HFFc6 (cell line): Measurements from ENCODE around the gene OR5H2. TPM values are rescaled to one million over a fixed set of nuclear protein-coding genes. Genes with fewer than 3 reads are reported as not detected.

Source experiments
- DNase-seq: peaks from one replicate; pipeline ENCODE4 v3.0.0-alpha.2; 2018
- H3K27ac Mint-ChIP-seq: 2 replicates; pipeline ENCODE4 v1.8.0; 2020; ENCODE audit warnings: mild to moderate bottlenecking, mixed read lengths
- H3K27me3 Mint-ChIP-seq: 2 replicates; pipeline ENCODE4 v1.8.0; 2021; ENCODE audit warnings: mild to moderate bottlenecking, moderate library complexity, mixed read lengths; ENCODE audit not compliant: insufficient read depth
- H3K36me3 Mint-ChIP-seq: 2 replicates; pipeline ENCODE4 v1.8.0; 2021; ENCODE audit warnings: low read depth, mixed read lengths
- H3K4me1 Mint-ChIP-seq: 2 replicates; pipeline ENCODE4 v1.8.0; 2020; ENCODE audit warnings: low read depth, mixed read lengths
- H3K4me3 Mint-ChIP-seq: 2 replicates; pipeline ENCODE4 v1.8.0; 2020; ENCODE audit warnings: mild to moderate bottlenecking, moderate library complexity, mixed read lengths
- H3K9me3 Mint-ChIP-seq: 2 replicates; pipeline ENCODE4 v1.8.0; 2020; ENCODE audit warnings: mild to moderate bottlenecking, mixed read lengths
- CTCF ChIP-seq: fragments of 200-600 bp; sonication (generic); IDR thresholded peaks from 2 replicates; pipeline ENCODE4 v1.5.0; 2021; ENCODE audit warnings: antibody characterized with exemption, mild to moderate bottlenecking
- total RNA-seq, 6 experiments: library from RNA; stranded (reverse); fragmentation: NEBNext Ultra II Directional; extraction: Animal tissue kit (Norgen Biotek cat#: 25700); gene quantifications; 2 replicates in 1 of 6; 3 replicates in 5 of 6; pipeline ENCODE4 v1.2.3, GENCODE V29; 2021

OR5H2 gene
- total RNA-seq, 6 experiments from 2014 or later = not detected

GRCh38 chr3:98259707-98260106, 22.6 kb upstream of the OR5H2 start:
- no peak; the same call in 1 of the 2 replicates for TF ChIP-seq CTCF
- H3K4me3 Mint-ChIP-seq = no peak overlapping the region
- H3K27me3 Mint-ChIP-seq = no peaks in the 10 kb centered on the region
- H3K4me1 Mint-ChIP-seq = no peaks in the 10 kb centered on the region
- no peak overlapping the region for H3K27ac Mint-ChIP-seq
- no peak for DNase-seq
- H3K9me3 Mint-ChIP-seq = peaks cover 28% of the 10 kb centered on the region
- H3K36me3 Mint-ChIP-seq = no peaks in the 10 kb centered on the region

DNA sequence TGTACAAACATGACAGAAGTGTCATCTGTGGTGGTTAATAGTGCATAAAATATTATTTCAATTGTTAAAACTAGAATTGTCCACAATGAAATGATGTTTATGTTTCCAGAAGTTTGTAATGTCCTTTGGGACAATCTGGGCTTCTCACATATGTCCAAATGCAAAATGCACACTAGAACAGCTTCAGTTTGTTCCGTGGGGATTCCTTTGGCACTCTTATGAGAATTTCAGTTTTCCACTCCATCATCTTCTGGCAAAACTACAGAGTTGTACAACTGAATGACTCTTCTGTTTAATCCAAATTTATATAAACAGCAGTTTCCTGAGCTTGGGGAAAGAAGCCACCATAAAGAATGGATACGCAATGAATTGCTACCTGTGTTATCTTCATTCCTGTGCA, 20.3 kb upstream of the OR5H2 start:
- no peaks in the 10 kb centered on the region for H3K4me1 Mint-ChIP-seq

DNA sequence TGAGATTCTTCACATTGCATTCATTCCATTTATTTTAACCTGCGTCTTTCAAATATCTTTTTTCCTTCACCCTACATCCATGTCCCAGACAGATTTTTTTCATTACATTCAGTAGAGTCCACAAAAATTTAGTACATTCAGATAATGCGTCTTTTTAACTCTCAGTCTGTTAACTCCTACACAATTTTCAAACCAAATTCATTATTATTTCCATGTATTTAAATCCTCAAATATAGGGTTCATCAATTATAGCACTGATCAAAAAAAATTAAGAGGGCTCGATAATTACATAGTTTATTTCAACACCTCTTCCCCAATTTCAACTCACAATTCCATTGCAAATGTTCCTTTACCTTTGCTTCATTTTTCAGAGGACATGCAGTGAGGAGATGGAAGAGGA, 18.4 kb upstream of the OR5H2 start, which contains the start of gene OR5H6:
Gene OR5H6, plus strand, starts transcription at position 301 of the 400 bp plus-strand sequence. Its CDS starts 89 bp downstream, at position 390.
- Mint-ChIP-seq H3K4me1 (no peaks in the 10 kb centered on the region), H3K27ac (no peak within 1 kb of the TSS), H3K27me3 (no peaks in the 10 kb centered on the region), H3K4me3 (no peak within 1 kb of the TSS), H3K9me3 (peaks cover 25% of the 10 kb centered on the region), H3K36me3 (no peaks in the 10 kb centered on the region)
- TF ChIP-seq CTCF = no peak
- no peak for DNase-seq

More for the DNA sequence above, 20.3 kb upstream of the OR5H2 start:
- Mint-ChIP-seq H3K27me3 (no peaks in the 10 kb centered on the region), H3K9me3 (peaks cover 28% of the 10 kb centered on the region), H3K4me3 (no peak overlapping the region), H3K27ac (no peak overlapping the region), H3K36me3 (no peaks in the 10 kb centered on the region)
- no peak for DNase-seq
- TF ChIP-seq CTCF = no peak

DNA sequence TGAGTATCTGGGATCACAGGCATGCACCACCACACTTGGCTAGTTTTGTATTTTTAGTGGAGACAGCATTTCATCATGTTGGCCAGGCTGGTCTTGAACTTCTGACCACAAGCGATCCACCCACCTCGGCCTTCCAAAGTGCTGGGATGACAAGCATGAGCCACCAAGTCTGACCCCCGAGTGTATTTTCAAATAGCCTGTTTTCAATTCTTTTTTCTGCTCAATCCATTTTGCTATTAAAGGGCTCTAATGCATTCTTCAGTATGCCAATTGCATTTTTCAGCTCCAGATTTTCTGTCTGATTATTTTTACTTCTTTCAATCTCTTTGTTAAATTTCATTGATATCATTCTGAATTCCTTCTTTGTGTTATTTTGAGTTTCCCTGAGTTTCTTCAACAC, 12.5 kb upstream of the OR5H2 start:
- no peak for TF ChIP-seq CTCF
- no peak for DNase-seq
- H3K9me3 Mint-ChIP-seq = peaks cover 34% of the 10 kb centered on the region
- no peaks in the 10 kb centered on the region for H3K27me3 Mint-ChIP-seq
- no peaks in the 10 kb centered on the region for H3K4me1 Mint-ChIP-seq
- H3K27ac Mint-ChIP-seq = no peak overlapping the region
- H3K4me3 Mint-ChIP-seq = no peak overlapping the region
- no peaks in the 10 kb centered on the region for H3K36me3 Mint-ChIP-seq

GRCh38 chr3:98272126-98272525, 10.2 kb upstream of the OR5H2 start:
- Mint-ChIP-seq H3K9me3 (peaks cover 35% of the 10 kb centered on the region), H3K4me3 (no peak overlapping the region), H3K4me1 (no peaks in the 10 kb centered on the region), H3K27ac (no peak overlapping the region), H3K36me3 (no peaks in the 10 kb centered on the region), H3K27me3 (no peaks in the 10 kb centered on the region)
- DNase-seq = no peak
- TF ChIP-seq CTCF = no peak

GRCh38 chr3:98274914-98275313, 7.4 kb upstream of the OR5H2 start:
- Mint-ChIP-seq H3K27ac (no peak overlapping the region), H3K36me3 (no peaks in the 10 kb centered on the region), H3K27me3 (no peaks in the 10 kb centered on the region), H3K4me1 (no peaks in the 10 kb centered on the region), H3K9me3 (peaks cover 21% of the 10 kb centered on the region), H3K4me3 (no peak overlapping the region)
- no peak for DNase-seq
- TF ChIP-seq CTCF = no peak
